ENCODE results near the gene DPP6. TPM values are rescaled to one million over a fixed set of nuclear protein-coding genes. Genes with fewer than 3 reads are reported as not detected.

The DPP6 gene
- total RNA-seq, 2 experiments from 2014 or later = not detected

GRCh38 chr7:154911862-154912455, 859.8 kb downstream of the DPP6 start:
- Histone ChIP-seq H4K20me1 (ENCODE audit: insufficient read depth, low read length) (no peaks in the 10 kb centered on the region), H3K36me3 (ENCODE audit: insufficient read depth, low read length) (no peaks in the 10 kb centered on the region), H3K9me2 (ENCODE audit: insufficient read depth, low read length) (no peaks in the 10 kb centered on the region), H3K79me2 (ENCODE audit: insufficient read depth, low read depth, low read length) (no peaks in the 10 kb centered on the region), H3K9me3 (ENCODE audit: low read length) (no peaks in the 10 kb centered on the region), H3K27ac (ENCODE audit: low read depth, low read length, poor library complexity, severe bottlenecking) (no peak overlapping the region), H3K4me3 (ENCODE audit: low read depth, low read length, poor library complexity, severe bottlenecking) (no peak overlapping the region), H3K4me2 (ENCODE audit: low read length) (no peak overlapping the region), H2AFZ (ENCODE audit: low read length) (no peak overlapping the region), H3K4me1 (ENCODE audit: insufficient read depth, low read length, poor library complexity, severe bottlenecking) (no peaks in the 10 kb centered on the region)
- intact Hi-C loops (cut with micrococcal nuclease; ENCODE audit: unreplicated experiment) = no loop called here
- ChIA-PET POLR2A (no interaction called here), CTCF (ENCODE audit: unreplicated experiment) (no interaction called here)
- TF ChIP-seq CTCF (conservative IDR thresholded peaks at IDR 0.05; ENCODE audit: low read length) (no peak), EZH2phosphoT487 (IDR thresholded peaks at IDR 0.05; ENCODE audit: borderline replicate concordance, low read depth, low read length) (no peak)
- no peak for DNase-seq (ENCODE audit: low spot score)
- BruUV-seq (replicated peaks) = no TSS peak

- BruUV-seq (replicated peaks) = no TSS peak
Observed at GRCh38 chr7:154912871-154913637, 860.9 kb downstream of the DPP6 start.

More at GRCh38 chr7:154912871-154913637, 860.9 kb downstream of the DPP6 start:
- H3K9me3 ChIP-seq (ENCODE audit: low read length) = no peaks in the 10 kb centered on the region
- no peaks in the 10 kb centered on the region for H3K36me3 ChIP-seq (ENCODE audit: insufficient read depth, low read length)
- CTCF ChIA-PET (ENCODE audit: unreplicated experiment) = interaction anchor here (0.6 kb wide), 1 partner anchor 65 kb away, joined by 5 read pairs; no protein-coding TSS in a partner anchor
- no peaks in the 10 kb centered on the region for H4K20me1 ChIP-seq (ENCODE audit: insufficient read depth, low read length)
- H3K79me2 ChIP-seq (ENCODE audit: insufficient read depth, low read depth, low read length) = no peaks in the 10 kb centered on the region
- intact Hi-C loops (cut with micrococcal nuclease; ENCODE audit: unreplicated experiment) = loop anchor here (1.0 kb wide), 2 partner anchors 81 to 432 kb away; no protein-coding TSS in a partner anchor
- no peak overlapping the region for H3K27ac ChIP-seq (ENCODE audit: low read depth, low read length, poor library complexity, severe bottlenecking)
- DNase-seq (ENCODE audit: low spot score) = no peak
- TF ChIP-seq CTCF (conservative IDR thresholded peaks at IDR 0.05; ENCODE audit: low read length) = no peak
- no peak for TF ChIP-seq EZH2phosphoT487 (IDR thresholded peaks at IDR 0.05; ENCODE audit: borderline replicate concordance, low read depth, low read length)
- POLR2A ChIA-PET = interaction anchor here (0.9 kb wide), 1 partner anchor 78 kb away, joined by 3 read pairs; no protein-coding TSS in a partner anchor
- no peaks in the 10 kb centered on the region for H3K4me1 ChIP-seq (ENCODE audit: insufficient read depth, low read length, poor library complexity, severe bottlenecking)
- H3K4me3 ChIP-seq (ENCODE audit: low read depth, low read length, poor library complexity, severe bottlenecking) = no peak overlapping the region
- H2AFZ ChIP-seq (ENCODE audit: low read length) = no peak overlapping the region
- no peak overlapping the region for H3K4me2 ChIP-seq (ENCODE audit: low read length)
- H3K9me2 ChIP-seq (ENCODE audit: insufficient read depth, low read length) = no peaks in the 10 kb centered on the region
